ENCODE results near the gene HS3ST3B1. TPM values are rescaled to one million over a fixed set of nuclear protein-coding genes. Genes with fewer than 3 reads are reported as not detected.

HS3ST3B1 gene
- total and polyA plus RNA-seq, 2 experiments from 2014 or later = 8.1 to 17.7 TPM

GRCh38 chr17:14331982-14332298 lies 31.1 kb downstream of the HS3ST3B1 start:
- TF ChIP-seq, protein P1, sequence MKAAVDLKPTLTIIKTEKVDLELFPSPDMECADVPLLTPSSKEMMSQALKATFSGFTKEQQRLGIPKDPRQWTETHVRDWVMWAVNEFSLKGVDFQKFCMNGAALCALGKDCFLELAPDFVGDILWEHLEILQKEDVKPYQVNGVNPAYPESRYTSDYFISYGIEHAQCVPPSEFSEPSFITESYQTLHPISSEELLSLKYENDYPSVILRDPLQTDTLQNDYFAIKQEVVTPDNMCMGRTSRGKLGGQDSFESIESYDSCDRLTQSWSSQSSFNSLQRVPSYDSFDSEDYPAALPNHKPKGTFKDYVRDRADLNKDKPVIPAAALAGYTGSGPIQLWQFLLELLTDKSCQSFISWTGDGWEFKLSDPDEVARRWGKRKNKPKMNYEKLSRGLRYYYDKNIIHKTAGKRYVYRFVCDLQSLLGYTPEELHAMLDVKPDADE (IDR thresholded peaks at IDR 0.05) = no peak
- TF ChIP-seq, protein P2, sequence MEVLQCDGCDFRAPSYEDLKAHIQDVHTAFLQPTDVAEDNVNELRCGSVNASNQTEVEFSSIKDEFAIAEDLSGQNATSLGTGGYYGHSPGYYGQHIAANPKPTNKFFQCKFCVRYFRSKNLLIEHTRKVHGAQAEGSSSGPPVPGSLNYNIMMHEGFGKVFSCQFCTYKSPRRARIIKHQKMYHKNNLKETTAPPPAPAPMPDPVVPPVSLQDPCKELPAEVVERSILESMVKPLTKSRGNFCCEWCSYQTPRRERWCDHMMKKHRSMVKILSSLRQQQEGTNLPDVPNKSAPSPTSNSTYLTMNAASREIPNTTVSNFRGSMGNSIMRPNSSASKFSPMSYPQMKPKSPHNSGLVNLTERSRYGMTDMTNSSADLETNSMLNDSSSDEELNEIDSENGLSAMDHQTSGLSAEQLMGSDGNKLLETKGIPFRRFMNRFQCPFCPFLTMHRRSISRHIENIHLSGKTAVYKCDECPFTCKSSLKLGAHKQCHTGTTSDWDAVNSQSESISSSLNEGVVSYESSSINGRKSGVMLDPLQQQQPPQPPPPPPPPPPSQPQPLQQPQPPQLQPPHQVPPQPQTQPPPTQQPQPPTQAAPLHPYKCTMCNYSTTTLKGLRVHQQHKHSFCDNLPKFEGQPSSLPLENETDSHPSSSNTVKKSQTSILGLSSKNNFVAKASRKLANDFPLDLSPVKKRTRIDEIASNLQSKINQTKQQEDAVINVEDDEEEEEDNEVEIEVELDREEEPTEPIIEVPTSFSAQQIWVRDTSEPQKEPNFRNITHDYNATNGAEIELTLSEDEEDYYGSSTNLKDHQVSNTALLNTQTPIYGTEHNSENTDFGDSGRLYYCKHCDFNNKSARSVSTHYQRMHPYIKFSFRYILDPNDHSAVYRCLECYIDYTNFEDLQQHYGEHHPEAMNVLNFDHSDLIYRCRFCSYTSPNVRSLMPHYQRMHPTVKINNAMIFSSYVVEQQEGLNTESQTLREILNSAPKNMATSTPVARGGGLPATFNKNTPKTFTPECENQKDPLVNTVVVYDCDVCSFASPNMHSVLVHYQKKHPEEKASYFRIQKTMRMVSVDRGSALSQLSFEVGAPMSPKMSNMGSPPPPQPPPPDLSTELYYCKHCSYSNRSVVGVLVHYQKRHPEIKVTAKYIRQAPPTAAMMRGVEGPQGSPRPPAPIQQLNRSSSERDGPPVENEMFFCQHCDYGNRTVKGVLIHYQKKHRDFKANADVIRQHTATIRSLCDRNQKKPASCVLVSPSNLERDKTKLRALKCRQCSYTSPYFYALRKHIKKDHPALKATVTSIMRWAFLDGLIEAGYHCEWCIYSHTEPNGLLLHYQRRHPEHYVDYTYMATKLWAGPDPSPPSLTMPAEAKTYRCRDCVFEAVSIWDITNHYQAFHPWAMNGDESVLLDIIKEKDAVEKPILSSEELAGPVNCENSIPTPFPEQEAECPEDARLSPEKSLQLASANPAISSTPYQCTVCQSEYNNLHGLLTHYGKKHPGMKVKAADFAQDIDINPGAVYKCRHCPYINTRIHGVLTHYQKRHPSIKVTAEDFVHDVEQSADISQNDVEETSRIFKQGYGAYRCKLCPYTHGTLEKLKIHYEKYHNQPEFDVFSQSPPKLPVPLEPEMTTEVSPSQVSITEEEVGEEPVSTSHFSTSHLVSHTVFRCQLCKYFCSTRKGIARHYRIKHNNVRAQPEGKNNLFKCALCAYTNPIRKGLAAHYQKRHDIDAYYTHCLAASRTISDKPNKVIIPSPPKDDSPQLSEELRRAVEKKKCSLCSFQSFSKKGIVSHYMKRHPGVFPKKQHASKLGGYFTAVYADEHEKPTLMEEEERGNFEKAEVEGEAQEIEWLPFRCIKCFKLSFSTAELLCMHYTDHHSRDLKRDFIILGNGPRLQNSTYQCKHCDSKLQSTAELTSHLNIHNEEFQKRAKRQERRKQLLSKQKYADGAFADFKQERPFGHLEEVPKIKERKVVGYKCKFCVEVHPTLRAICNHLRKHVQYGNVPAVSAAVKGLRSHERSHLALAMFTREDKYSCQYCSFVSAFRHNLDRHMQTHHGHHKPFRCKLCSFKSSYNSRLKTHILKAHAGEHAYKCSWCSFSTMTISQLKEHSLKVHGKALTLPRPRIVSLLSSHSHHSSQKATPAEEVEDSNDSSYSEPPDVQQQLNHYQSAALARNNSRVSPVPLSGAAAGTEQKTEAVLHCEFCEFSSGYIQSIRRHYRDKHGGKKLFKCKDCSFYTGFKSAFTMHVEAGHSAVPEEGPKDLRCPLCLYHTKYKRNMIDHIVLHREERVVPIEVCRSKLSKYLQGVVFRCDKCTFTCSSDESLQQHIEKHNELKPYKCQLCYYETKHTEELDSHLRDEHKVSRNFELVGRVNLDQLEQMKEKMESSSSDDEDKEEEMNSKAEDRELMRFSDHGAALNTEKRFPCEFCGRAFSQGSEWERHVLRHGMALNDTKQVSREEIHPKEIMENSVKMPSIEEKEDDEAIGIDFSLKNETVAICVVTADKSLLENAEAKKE (CRISPR knock-in tag; IDR thresholded peaks at IDR 0.05) = no peak
- TF ChIP-seq NANOG (IDR thresholded peaks at IDR 0.05; ENCODE audit: borderline replicate concordance) (no peak), JUNB (IDR thresholded peaks at IDR 0.05; ENCODE audit: unreplicated experiment) (no peak), EZH2 (IDR thresholded peaks at IDR 0.05; ENCODE audit: low read depth, unreplicated experiment) (no peak), ZNF331 (CRISPR knock-in tag; IDR thresholded peaks at IDR 0.05; ENCODE audit: low read depth) (no peak), CTCF (conservative IDR thresholded peaks at IDR 0.05; ENCODE audit: low read depth in 2 of 2) (no peak)
- Histone ChIP-seq H3K9me2 (ENCODE audit: insufficient read depth) (no peaks in the 10 kb centered on the region; the same call in 1 of the 2 replicates), H3K4me2 (peak overlapping the region; percentile 80), H4K20me1 (replicated peaks; ENCODE audit: insufficient read depth) (no peaks in the 10 kb centered on the region), H3K27me3 (ENCODE audit: insufficient read depth) (peaks cover 4% of the 10 kb centered on the region; the same call in 1 of the 2 replicates), H3F3A (replicated peaks; ENCODE audit: low read depth) (peaks cover 8% of the 10 kb centered on the region; the same call in 1 of the 2 replicates), H3K36me3 (ENCODE audit: insufficient read depth) (no peaks in the 10 kb centered on the region), H2AFZ (no peak overlapping the region), H3K79me2 (replicated peaks; ENCODE audit: insufficient read depth) (peaks cover 56% of the 10 kb centered on the region), H3K27ac (ENCODE audit: low read depth) (peak overlapping the region; percentile 89), H3K4me3 (peak overlapping the region; percentile 36), H3K4me1 (ENCODE audit: insufficient read depth) (peaks cover 65% of the 10 kb centered on the region)
- H3K27me3 Mint-ChIP-seq (ENCODE audit: insufficient read depth, low read depth, poor library complexity) = peaks cover 17% of the 10 kb centered on the region
- H3K4me3 Mint-ChIP-seq = peak overlapping the region; percentile 62; the same call in 2 of the 3 replicates
- DNase-seq (ENCODE audit: low spot score) = no peak
- ATAC-seq = peak; percentile 8; the same call in 2 of the 3 replicates
- H3K27ac Mint-ChIP-seq = peak overlapping the region; percentile 67
- peaks cover 2% of the 10 kb centered on the region; the same call in 2 of the 3 replicates for H3K36me3 Mint-ChIP-seq (ENCODE audit: low read depth)
- peaks cover 83% of the 10 kb centered on the region for H3K4me1 Mint-ChIP-seq
- H3K9me3 Mint-ChIP-seq = peaks cover 3% of the 10 kb centered on the region; the same call in 1 of the 3 replicates
